ENCODE measurements around the gene ITPR1. TPM values are rescaled to one million over a fixed set of nuclear protein-coding genes. Genes with fewer than 3 reads are reported as not detected.

The ITPR1 gene
- total RNA-seq, 3 donors from 2014 or later: 10.7 to 80.2 (median 20.7) TPM

- H3K4me3 ChIP-seq: no peak overlapping the region
- ATAC-seq (no peak), DNase-seq (no peak)
- intact Hi-C loops (cut with DNase I, micrococcal nuclease): no loop called here
- no peaks in the 10 kb centered on the region for H3K9me3 ChIP-seq
- H3K36me3 ChIP-seq (ENCODE audit: low read depth): no peaks in the 10 kb centered on the region
- no peak for TF ChIP-seq CTCF (IDR thresholded peaks at IDR 0.05)
- no peaks in the 10 kb centered on the region for H3K4me1 ChIP-seq (ENCODE audit: low read depth)
These were observed 84.6 kb downstream of the ITPR1 start for GRCh38 chr3:4577721-4578120.

GRCh38 chr3:4580346-4581123 is 87.4 kb downstream of the ITPR1 start:
- no peak for ATAC-seq
- intact Hi-C loops (cut with DNase I, micrococcal nuclease): no loop called here
- H3K4me3 ChIP-seq: no peak overlapping the region
- no peak for TF ChIP-seq CTCF (IDR thresholded peaks at IDR 0.05)
- no peaks in the 10 kb centered on the region for H3K9me3 ChIP-seq
- no peak for DNase-seq
- peaks cover 4% of the 10 kb centered on the region for H3K4me1 ChIP-seq (ENCODE audit: low read depth)
- no peaks in the 10 kb centered on the region for H3K36me3 ChIP-seq (ENCODE audit: low read depth)

- Histone ChIP-seq H3K4me3 (no peak overlapping the region), H3K36me3 (ENCODE audit: low read depth) (no peaks in the 10 kb centered on the region), H3K4me1 (ENCODE audit: low read depth) (peaks cover 4% of the 10 kb centered on the region), H3K9me3 (no peaks in the 10 kb centered on the region)
- peak; percentile 31 for ATAC-seq
- intact Hi-C loops (cut with DNase I, micrococcal nuclease): no loop called here
- TF ChIP-seq CTCF (IDR thresholded peaks at IDR 0.05): no peak
- DNase-seq: no peak
These were observed 87.9 kb downstream of the ITPR1 start for GRCh38 chr3:4581124-4581424.

- Histone ChIP-seq H3K9me3 (no peaks in the 10 kb centered on the region), H3K36me3 (ENCODE audit: low read depth) (no peaks in the 10 kb centered on the region), H3K4me1 (ENCODE audit: low read depth) (peaks cover 4% of the 10 kb centered on the region), H3K4me3 (no peak overlapping the region)
- intact Hi-C loops (cut with DNase I, micrococcal nuclease): no loop called here
- no peak for TF ChIP-seq CTCF (IDR thresholded peaks at IDR 0.05)
- no peak for ATAC-seq
- no peak for DNase-seq
These were observed 88.3 kb downstream of the ITPR1 start for GRCh38 chr3:4581498-4581897.

GRCh38 chr3:4581920-4582611 is 88.9 kb downstream of the ITPR1 start:
- intact Hi-C loops (cut with DNase I, micrococcal nuclease): no loop called here
- DNase-seq: no peak
- no peak for TF ChIP-seq CTCF (IDR thresholded peaks at IDR 0.05)
- H3K9me3 ChIP-seq: no peaks in the 10 kb centered on the region
- ATAC-seq: no peak
- no peak overlapping the region for H3K4me3 ChIP-seq
- peaks cover 4% of the 10 kb centered on the region for H3K4me1 ChIP-seq (ENCODE audit: low read depth)
- no peaks in the 10 kb centered on the region for H3K36me3 ChIP-seq (ENCODE audit: low read depth)
